ENCODE data around the gene PRUNE1. TPM values are rescaled to one million over a fixed set of nuclear protein-coding genes. Genes with fewer than 3 reads are reported as not detected.

Gene PRUNE1
- total and polyA plus RNA-seq, 2 of the 4 experiments (the other 2 are of a cell fraction): 7.9 to 9.4 TPM

DNA sequence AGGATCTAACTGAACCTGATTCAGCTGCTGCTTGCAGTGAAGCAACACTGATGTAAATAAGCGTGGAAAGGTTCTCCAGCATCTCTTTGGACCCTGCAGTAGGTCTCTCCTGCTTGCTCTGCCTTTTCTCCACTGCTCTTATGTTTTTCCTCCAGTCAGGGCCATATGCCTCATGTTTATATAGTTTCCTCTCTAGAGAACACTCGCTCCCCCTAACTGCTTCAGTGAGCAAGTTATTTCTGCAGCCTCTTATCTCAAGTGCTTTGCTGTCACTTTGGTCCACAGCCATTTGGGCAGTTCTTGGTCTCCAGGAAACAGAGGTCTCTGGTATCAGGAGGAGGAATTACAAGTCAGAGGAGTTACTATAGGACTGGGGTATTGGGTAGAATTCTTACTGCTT is 5.3 kb downstream of the PRUNE1 start:
- DNase-seq: peak; percentile 63
- Histone ChIP-seq H4K20me1 (ENCODE audit: insufficient read depth, low read length) (no peaks in the 10 kb centered on the region), H2BK20ac (ENCODE audit: low read depth, low read length) (no peak overlapping the region), H3K9me3 (ENCODE audit: control insufficient read depth, insufficient read depth, low read length) (no peaks in the 10 kb centered on the region), H3K56ac (ENCODE audit: extremely low read depth, insufficient read depth, low read length) (no peak overlapping the region), H3K9me1 (ENCODE audit: insufficient read depth, low read length) (peaks cover 1% of the 10 kb centered on the region), H4K5ac (ENCODE audit: low read depth, low read length) (no peak overlapping the region), H3K79me1 (ENCODE audit: low read depth in 1 of 2, low read length in 2 of 2) (peaks cover 7 to 31% of the 10 kb centered on the region in 2 experiments), H2BK15ac (ENCODE audit: low read depth, low read length) (no peak overlapping the region), H3K9ac (ENCODE audit: low read depth, low read length) (no peak overlapping the region), H3K18ac (ENCODE audit: low read depth, low read length) (no peak overlapping the region), H2BK120ac (ENCODE audit: low read depth, low read length) (no peak overlapping the region), H4K8ac (ENCODE audit: low read depth in 2 of 2, low read length in 2 of 2) (no peak overlapping the region), H3K23ac (ENCODE audit: low read depth, low read length) (no peak overlapping the region), H3K4ac (ENCODE audit: low read depth, low read length) (no peak overlapping the region), H2AK5ac (ENCODE audit: low read depth, low read length) (no peak overlapping the region), H3K4me1 (ENCODE audit: control insufficient read depth, insufficient read depth, low read length) (0 out of 2 replicates have a peak, but pooled peaks cover 1% of the 10 kb centered on the region), H2BK5ac (ENCODE audit: low read depth, low read length, poor library complexity, severe bottlenecking) (no peak overlapping the region), H2AK9ac (replicated peaks; ENCODE audit: low read depth, low read length, poor library complexity) (no peak overlapping the region), H3K36me3 (ENCODE audit: control insufficient read depth, insufficient read depth, low read length) (no peaks in the 10 kb centered on the region), H3K14ac (replicated peaks; ENCODE audit: low read depth, low read length) (no peak overlapping the region), H3K27me3 (ENCODE audit: control insufficient read depth, insufficient read depth, low read length) (no peaks in the 10 kb centered on the region), H4K91ac (ENCODE audit: insufficient read depth, low read depth, low read length) (no peak overlapping the region), H3K4me2 (ENCODE audit: low read depth, low read length) (no peak overlapping the region), H3K27ac (ENCODE audit: insufficient read depth, low read length) (no peak overlapping the region), H3K4me3 (ENCODE audit: insufficient read depth, low read depth, low read length) (no peak overlapping the region), H2AFZ (replicated peaks; ENCODE audit: low read length, poor library complexity) (no peak overlapping the region)
- POLR2A ChIA-PET (ENCODE audit: unreplicated experiment): no interaction called here
- in situ Hi-C loops (cut with MboI; ENCODE audit: low sequenced_read_pairs) (no loop called here), dilution Hi-C loops (cut with HindIII; ENCODE audit: low sequenced_read_pairs, unreplicated experiment) (no loop called here), intact Hi-C loops (cut with micrococcal nuclease) (no loop called here)
- TF ChIP-seq, protein P1, sequence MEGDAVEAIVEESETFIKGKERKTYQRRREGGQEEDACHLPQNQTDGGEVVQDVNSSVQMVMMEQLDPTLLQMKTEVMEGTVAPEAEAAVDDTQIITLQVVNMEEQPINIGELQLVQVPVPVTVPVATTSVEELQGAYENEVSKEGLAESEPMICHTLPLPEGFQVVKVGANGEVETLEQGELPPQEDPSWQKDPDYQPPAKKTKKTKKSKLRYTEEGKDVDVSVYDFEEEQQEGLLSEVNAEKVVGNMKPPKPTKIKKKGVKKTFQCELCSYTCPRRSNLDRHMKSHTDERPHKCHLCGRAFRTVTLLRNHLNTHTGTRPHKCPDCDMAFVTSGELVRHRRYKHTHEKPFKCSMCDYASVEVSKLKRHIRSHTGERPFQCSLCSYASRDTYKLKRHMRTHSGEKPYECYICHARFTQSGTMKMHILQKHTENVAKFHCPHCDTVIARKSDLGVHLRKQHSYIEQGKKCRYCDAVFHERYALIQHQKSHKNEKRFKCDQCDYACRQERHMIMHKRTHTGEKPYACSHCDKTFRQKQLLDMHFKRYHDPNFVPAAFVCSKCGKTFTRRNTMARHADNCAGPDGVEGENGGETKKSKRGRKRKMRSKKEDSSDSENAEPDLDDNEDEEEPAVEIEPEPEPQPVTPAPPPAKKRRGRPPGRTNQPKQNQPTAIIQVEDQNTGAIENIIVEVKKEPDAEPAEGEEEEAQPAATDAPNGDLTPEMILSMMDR (conservative IDR thresholded peaks at IDR 0.05; ENCODE audit: low read depth, low read length): no peak
- TF ChIP-seq, protein P2, sequence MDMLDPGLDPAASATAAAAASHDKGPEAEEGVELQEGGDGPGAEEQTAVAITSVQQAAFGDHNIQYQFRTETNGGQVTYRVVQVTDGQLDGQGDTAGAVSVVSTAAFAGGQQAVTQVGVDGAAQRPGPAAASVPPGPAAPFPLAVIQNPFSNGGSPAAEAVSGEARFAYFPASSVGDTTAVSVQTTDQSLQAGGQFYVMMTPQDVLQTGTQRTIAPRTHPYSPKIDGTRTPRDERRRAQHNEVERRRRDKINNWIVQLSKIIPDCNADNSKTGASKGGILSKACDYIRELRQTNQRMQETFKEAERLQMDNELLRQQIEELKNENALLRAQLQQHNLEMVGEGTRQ (IDR thresholded peaks at IDR 0.05; ENCODE audit: low read depth, low read length): no peak
- TF ChIP-seq CHD1 (IDR thresholded peaks at IDR 0.05; ENCODE audit: low read depth, low read length): no peak
- TF ChIP-seq RFX5 (IDR thresholded peaks at IDR 0.05; ENCODE audit: low read depth, low read length): no peak
- no peak for TF ChIP-seq FOS (IDR thresholded peaks at IDR 0.05; ENCODE audit: low read depth, low read length)
- TF ChIP-seq RCOR1 (IDR thresholded peaks at IDR 0.05; ENCODE audit: insufficient replicate concordance, low read length): no peak
- 60% methylated on average over 2 of the region's 2 CpGs; no CpG with 5 or more reads in 1 of the 2 experiments for WGBS, 2 experiments (ENCODE audit: extremely low coverage in 2 of 2, insufficient read length in 1 of 2)
- CTCF ChIA-PET: no interaction called here
- ATAC-seq (ENCODE audit: low read depth): peak; percentile 65
- no TSS peak for BruUV-seq (replicated peaks)

All from IMR-90 (cell line).